Measurements from ENCODE around the gene MBNL2. TPM values are rescaled to one million over a fixed set of nuclear protein-coding genes. Genes with fewer than 3 reads are reported as not detected.

Gene MBNL2
- total and polyA plus RNA-seq, 2 experiments from 2014 or later, result 27.4 to 97.9 TPM

DNA sequence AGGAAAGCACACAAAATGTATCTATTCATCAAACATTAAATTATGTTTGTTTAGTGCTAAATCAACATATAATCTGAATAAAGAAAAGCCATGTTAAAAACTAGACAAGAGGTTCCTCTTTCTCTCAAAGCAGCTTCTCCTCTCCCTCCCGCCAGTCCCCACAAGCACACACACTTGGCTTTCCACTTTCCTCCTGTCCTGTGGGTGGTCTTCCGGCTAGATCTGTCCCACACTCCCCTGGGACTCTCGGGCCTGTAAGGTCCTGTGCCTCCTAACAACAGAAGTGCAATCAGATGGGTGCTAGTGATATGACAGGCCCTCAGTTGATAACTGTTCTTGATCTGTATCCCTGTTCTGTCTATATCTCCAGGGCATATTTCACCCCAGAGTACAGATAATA lies 166.2 kb downstream of the MBNL2 start:
- Histone ChIP-seq H4K20me1 (ENCODE audit: insufficient read depth, poor library complexity, severe bottlenecking) (no peaks in the 10 kb centered on the region), H3K9me3 (ENCODE audit: low read depth) (no peaks in the 10 kb centered on the region), H3K4me1 (ENCODE audit: insufficient read depth) (peaks cover 6% of the 10 kb centered on the region), H3K27ac (no peak overlapping the region), H3K4me2 (no peak overlapping the region), H3K4me3 (no peak overlapping the region), H3K79me2 (no peaks in the 10 kb centered on the region), H3K9me2 (replicated peaks; ENCODE audit: insufficient read depth) (no peaks in the 10 kb centered on the region), H2AFZ (no peak overlapping the region), H3K27me3 (no peaks in the 10 kb centered on the region), H3K36me3 (replicated peaks; ENCODE audit: insufficient read depth, low read depth) (no peaks in the 10 kb centered on the region)
- TF ChIP-seq EZH2 (IDR thresholded peaks at IDR 0.05; ENCODE audit: borderline replicate concordance), result no peak
- DNase-seq (ENCODE audit: low spot score), result no peak
- 72% methylated on average over 3 of the region's 3 CpGs for WGBS (ENCODE audit: low lambda C conversion rate, missing lambda C conversion rate)

DNA sequence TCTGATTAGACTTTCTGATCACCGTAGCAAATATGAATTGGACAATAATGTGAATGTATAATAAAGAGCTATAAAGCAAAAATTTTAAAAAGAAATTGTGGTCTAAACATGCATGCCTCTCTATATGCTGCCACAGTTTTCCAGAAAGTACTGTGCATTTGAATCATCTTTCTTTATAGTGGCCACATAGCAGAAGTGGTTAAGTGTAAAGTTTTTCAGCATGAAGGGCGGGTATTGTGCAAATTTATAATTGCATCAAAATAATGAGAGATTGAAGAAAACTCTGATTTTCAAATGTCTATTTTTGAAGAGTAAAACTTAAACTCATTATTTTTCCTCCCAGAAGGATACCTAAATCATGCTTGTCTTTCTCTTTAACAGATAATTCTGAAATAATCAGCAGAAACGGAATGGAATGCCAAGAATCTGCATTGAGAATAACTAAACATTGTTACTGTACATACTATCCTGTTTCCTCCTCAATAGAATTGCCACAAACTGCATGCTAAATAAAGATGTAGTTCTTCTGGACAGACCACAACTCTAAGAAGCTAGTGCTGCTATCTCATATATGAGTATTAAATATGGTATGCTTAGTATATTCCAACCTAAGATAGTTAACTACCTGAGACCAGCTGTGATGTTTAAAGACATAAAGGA lies 168.9 kb downstream of the MBNL2 start:
- no peak overlapping the region for H2AFZ ChIP-seq
- no peak for DNase-seq (ENCODE audit: low spot score)
- no peaks in the 10 kb centered on the region for H3K79me2 ChIP-seq
- no peak overlapping the region for H3K4me3 ChIP-seq
- H3K27ac ChIP-seq, result no peak overlapping the region
- no peaks in the 10 kb centered on the region for H3K36me3 ChIP-seq (replicated peaks; ENCODE audit: insufficient read depth, low read depth)
- no peaks in the 10 kb centered on the region for H3K27me3 ChIP-seq
- H3K4me2 ChIP-seq, result no peak overlapping the region
- WGBS (ENCODE audit: low lambda C conversion rate, missing lambda C conversion rate), result 74% methylated on average over 3 of the region's 3 CpGs
- no peaks in the 10 kb centered on the region for H4K20me1 ChIP-seq (ENCODE audit: insufficient read depth, poor library complexity, severe bottlenecking)
- peaks cover 6% of the 10 kb centered on the region for H3K4me1 ChIP-seq (ENCODE audit: insufficient read depth)
- H3K9me3 ChIP-seq (ENCODE audit: low read depth), result no peaks in the 10 kb centered on the region
- no peaks in the 10 kb centered on the region for H3K9me2 ChIP-seq (replicated peaks; ENCODE audit: insufficient read depth)
- TF ChIP-seq CTCF (IDR thresholded peaks at IDR 0.05; ENCODE audit: poor library complexity) (no peak), EZH2phosphoT487 (IDR thresholded peaks at IDR 0.05; ENCODE audit: low read depth, severe bottlenecking, unreplicated experiment) (no peak), EZH2 (IDR thresholded peaks at IDR 0.05; ENCODE audit: borderline replicate concordance) (no peak)

GRCh38 chr13:97392020-97392419 lies 169.9 kb downstream of the MBNL2 start:
- Histone ChIP-seq H3K36me3 (replicated peaks; ENCODE audit: insufficient read depth, low read depth) (no peaks in the 10 kb centered on the region), H3K79me2 (no peaks in the 10 kb centered on the region), H3K4me3 (no peak overlapping the region), H3K4me2 (no peak overlapping the region), H3K27me3 (no peaks in the 10 kb centered on the region), H3K4me1 (ENCODE audit: insufficient read depth) (peaks cover 6% of the 10 kb centered on the region), H2AFZ (no peak overlapping the region), H3K27ac (no peak overlapping the region), H3K9me3 (ENCODE audit: low read depth) (no peaks in the 10 kb centered on the region), H4K20me1 (ENCODE audit: insufficient read depth, poor library complexity, severe bottlenecking) (no peaks in the 10 kb centered on the region), H3K9me2 (replicated peaks; ENCODE audit: insufficient read depth) (no peaks in the 10 kb centered on the region)
- no peak for DNase-seq (ENCODE audit: low spot score)
- TF ChIP-seq EZH2phosphoT487 (IDR thresholded peaks at IDR 0.05; ENCODE audit: low read depth, severe bottlenecking, unreplicated experiment) (no peak), EZH2 (IDR thresholded peaks at IDR 0.05; ENCODE audit: borderline replicate concordance) (no peak), CTCF (IDR thresholded peaks at IDR 0.05; ENCODE audit: poor library complexity) (no peak)
- 92% methylated on average over 1 of the region's 1 CpG for WGBS (ENCODE audit: low lambda C conversion rate, missing lambda C conversion rate)

- H3K36me3 ChIP-seq (replicated peaks; ENCODE audit: insufficient read depth, low read depth), result no peaks in the 10 kb centered on the region
- H3K27ac ChIP-seq, result no peak overlapping the region
- H3K4me3 ChIP-seq, result no peak overlapping the region
- H3K9me3 ChIP-seq (ENCODE audit: low read depth), result no peaks in the 10 kb centered on the region
- no peak for TF ChIP-seq EZH2phosphoT487 (IDR thresholded peaks at IDR 0.05; ENCODE audit: low read depth, severe bottlenecking, unreplicated experiment)
- H3K9me2 ChIP-seq (replicated peaks; ENCODE audit: insufficient read depth), result no peaks in the 10 kb centered on the region
- no peak overlapping the region for H3K4me2 ChIP-seq
- H2AFZ ChIP-seq, result no peak overlapping the region
- peaks cover 6% of the 10 kb centered on the region for H3K4me1 ChIP-seq (ENCODE audit: insufficient read depth)
- DNase-seq (ENCODE audit: low spot score), result no peak
- H4K20me1 ChIP-seq (ENCODE audit: insufficient read depth, poor library complexity, severe bottlenecking), result no peaks in the 10 kb centered on the region
- no peaks in the 10 kb centered on the region for H3K79me2 ChIP-seq
- H3K27me3 ChIP-seq, result no peaks in the 10 kb centered on the region
Measured at GRCh38 chr13:97394542-97394941, 172.4 kb downstream of the MBNL2 start.
